ENCODE measurements around the gene S100A16.

Gene S100A16

DNA sequence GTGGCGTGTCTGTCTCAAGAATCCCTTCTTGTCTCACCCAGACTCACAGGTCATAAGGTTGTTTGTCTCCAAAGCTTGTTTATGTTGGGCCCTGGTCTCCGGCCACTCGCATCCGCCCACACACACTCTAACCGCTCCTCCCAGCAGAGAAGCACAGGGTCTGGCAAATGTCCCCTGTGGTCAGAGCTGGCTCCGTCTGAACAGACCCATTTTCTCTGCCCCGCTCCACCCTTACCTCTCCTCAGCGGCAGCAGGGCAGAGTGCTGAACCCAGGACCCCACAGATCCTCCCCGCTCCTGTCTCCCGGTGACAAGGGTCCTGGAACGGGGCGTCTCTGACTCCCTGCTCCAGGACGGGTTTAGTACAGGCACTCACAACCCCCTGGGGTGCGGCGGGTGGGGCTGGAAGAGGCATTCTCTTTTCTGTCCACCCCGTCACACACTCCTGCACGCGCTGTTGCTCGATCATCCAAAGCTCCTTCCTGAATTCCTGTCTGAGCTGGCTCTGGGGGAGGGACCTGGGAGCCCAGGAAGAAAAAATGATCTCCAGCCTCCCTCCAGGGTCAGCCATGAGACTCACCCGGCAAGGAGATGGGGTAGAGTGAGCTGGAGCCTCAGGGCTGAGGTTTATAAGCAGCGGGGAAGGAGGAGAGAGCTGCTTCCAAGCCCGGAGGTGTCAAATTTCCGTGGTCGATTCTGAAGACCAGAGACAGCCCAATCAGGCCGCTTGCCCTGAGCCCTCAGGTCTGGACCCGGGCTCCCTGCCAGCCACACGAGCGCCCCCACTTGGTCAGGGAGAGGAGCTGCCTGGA is 14.2 kb upstream of the S100A16 start, which contains the start of gene S100A13:
S100A13 (minus strand) TSS at position 602 of the 811 bp plus-strand sequence. CDS start 1,033 bp downstream, outside the sequence.
- TF ChIP-seq, protein P1, sequence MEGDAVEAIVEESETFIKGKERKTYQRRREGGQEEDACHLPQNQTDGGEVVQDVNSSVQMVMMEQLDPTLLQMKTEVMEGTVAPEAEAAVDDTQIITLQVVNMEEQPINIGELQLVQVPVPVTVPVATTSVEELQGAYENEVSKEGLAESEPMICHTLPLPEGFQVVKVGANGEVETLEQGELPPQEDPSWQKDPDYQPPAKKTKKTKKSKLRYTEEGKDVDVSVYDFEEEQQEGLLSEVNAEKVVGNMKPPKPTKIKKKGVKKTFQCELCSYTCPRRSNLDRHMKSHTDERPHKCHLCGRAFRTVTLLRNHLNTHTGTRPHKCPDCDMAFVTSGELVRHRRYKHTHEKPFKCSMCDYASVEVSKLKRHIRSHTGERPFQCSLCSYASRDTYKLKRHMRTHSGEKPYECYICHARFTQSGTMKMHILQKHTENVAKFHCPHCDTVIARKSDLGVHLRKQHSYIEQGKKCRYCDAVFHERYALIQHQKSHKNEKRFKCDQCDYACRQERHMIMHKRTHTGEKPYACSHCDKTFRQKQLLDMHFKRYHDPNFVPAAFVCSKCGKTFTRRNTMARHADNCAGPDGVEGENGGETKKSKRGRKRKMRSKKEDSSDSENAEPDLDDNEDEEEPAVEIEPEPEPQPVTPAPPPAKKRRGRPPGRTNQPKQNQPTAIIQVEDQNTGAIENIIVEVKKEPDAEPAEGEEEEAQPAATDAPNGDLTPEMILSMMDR (IDR thresholded peaks at IDR 0.05; ENCODE audit: borderline replicate concordance, insufficient read depth, low read depth, low read length): peak; percentile 75
- peak within 1 kb of the TSS; percentile 38 for H3K4me3 ChIP-seq (ENCODE audit: low read depth, low read length)

- H3K4me3 ChIP-seq (ENCODE audit: low read depth, low read length): no peak overlapping the region
- TF ChIP-seq, protein P1 (IDR thresholded peaks at IDR 0.05; ENCODE audit: borderline replicate concordance, insufficient read depth, low read depth, low read length): no peak
These were observed 13.6 kb upstream of the S100A16 start for GRCh38 chr1:153626477-153626903.

DNA sequence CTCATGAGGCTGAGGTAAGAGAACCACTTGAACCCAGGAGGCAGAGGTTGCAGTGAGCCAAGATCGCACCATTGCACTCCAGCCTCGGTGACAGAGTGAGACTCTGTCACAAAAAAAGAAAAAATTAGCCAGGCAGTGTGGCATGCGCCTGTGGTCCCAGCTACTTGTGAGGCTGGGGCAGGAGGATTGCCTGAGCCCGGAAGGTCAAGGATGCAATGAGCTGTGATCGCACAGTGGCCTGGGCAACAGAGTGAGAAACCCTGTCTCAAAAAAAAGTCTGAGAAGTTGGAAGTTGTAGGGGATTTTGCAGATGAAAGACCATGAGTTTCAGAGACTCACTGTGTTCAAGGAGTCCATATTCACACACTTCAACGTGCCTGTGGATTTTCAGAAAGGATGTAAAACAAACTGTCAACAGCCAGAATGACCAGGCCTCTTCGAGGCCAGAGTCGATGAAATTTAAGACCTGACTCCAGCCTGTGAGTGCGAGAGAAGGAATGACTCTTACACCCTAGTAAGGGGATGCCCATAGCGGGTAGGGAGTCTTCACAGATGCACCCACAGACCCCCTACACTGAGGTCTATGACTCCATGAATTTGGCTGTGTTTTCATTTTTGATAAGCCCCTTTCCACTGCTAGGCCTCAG is 12.2 kb upstream of the S100A16 start:
- no peak overlapping the region for H3K4me3 ChIP-seq (ENCODE audit: low read depth, low read length)
- TF ChIP-seq, protein P1 (IDR thresholded peaks at IDR 0.05; ENCODE audit: borderline replicate concordance, insufficient read depth, low read depth, low read length): no peak

- TF ChIP-seq, protein P1 (IDR thresholded peaks at IDR 0.05; ENCODE audit: borderline replicate concordance, insufficient read depth, low read depth, low read length): no peak
- no peak overlapping the region for H3K4me3 ChIP-seq (ENCODE audit: low read depth, low read length)
These were observed 10.2 kb upstream of the S100A16 start for GRCh38 chr1:153623101-153623500.

DNA sequence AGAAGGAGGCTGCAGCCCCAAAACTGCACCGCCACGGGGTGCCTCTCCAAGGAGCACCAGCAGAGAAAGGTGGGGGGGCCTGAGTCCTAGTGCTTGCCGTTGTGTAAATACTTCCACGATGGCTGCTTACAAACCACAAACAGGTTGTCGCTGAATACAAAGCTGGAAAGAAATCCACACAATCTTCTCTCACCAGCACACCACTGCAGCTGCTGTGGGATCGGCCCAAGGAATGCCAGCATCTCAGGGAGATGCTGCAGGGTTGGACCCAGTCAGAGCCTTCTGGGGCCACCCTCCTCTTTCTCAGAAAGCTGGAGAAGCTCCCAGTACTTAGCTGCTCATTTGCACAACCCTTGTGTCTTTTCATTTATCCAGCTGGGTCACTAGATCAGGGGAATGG is 6.2 kb upstream of the S100A16 start:
- no peak overlapping the region for H3K4me3 ChIP-seq (ENCODE audit: low read depth, low read length)
- TF ChIP-seq, protein P1 (IDR thresholded peaks at IDR 0.05; ENCODE audit: borderline replicate concordance, insufficient read depth, low read depth, low read length): no peak

- TF ChIP-seq, protein P1 (IDR thresholded peaks at IDR 0.05; ENCODE audit: borderline replicate concordance, insufficient read depth, low read depth, low read length): peak; percentile 77
- H3K4me3 ChIP-seq (ENCODE audit: low read depth, low read length): no peak overlapping the region
These were observed 4.7 kb upstream of the S100A16 start for GRCh38 chr1:153617663-153618062.
